Subcutaneous adipose tissue (tissue), 4 donors: ENCODE data around the gene RNF126. TPM values are rescaled to one million over a fixed set of nuclear protein-coding genes. Genes with fewer than 3 reads are reported as not detected.

ENCODE experiments used
- CTCF ChIP-seq: fragments of 450-650 bp; IDR thresholded peaks from one replicate; pipeline ENCODE4 v1.5.1; 2016; ENCODE audit warnings: low read depth, mild to moderate bottlenecking, control low read depth, antibody characterized with exemption, moderate library complexity
- total RNA-seq, 4 donors: library from RNA; depleted of rRNA; stranded (reverse); fragments of >200 nt; gene quantifications; one replicate each; pipeline ENCODE4 v1.1.0, GENCODE V29; 2016

RNF126 gene
- total RNA-seq, 4 donors from 2014 or later: 23.3 to 85.9 (median 31.1) TPM

- no peak for TF ChIP-seq CTCF
Measured at GRCh38 chr19:648904-649801, 13.9 kb downstream of the RNF126 start.

- TF ChIP-seq CTCF: no peak
Measured at GRCh38 chr19:648305-648704, 14.7 kb downstream of the RNF126 start.

- no peak for TF ChIP-seq CTCF
Measured at GRCh38 chr19:647566-648284, 15.3 kb downstream of the RNF126 start.

GRCh38 chr19:646779-647565, 16.0 kb downstream of the RNF126 start:
- TF ChIP-seq CTCF: no peak

- TF ChIP-seq CTCF: no peak
Measured at GRCh38 chr19:645912-646778, 16.9 kb downstream of the RNF126 start.

- TF ChIP-seq CTCF: no peak
Measured at GRCh38 chr19:644789-645188, 18.2 kb downstream of the RNF126 start.
